ENCODE results near the gene FSIP1.

FSIP1 gene

DNA sequence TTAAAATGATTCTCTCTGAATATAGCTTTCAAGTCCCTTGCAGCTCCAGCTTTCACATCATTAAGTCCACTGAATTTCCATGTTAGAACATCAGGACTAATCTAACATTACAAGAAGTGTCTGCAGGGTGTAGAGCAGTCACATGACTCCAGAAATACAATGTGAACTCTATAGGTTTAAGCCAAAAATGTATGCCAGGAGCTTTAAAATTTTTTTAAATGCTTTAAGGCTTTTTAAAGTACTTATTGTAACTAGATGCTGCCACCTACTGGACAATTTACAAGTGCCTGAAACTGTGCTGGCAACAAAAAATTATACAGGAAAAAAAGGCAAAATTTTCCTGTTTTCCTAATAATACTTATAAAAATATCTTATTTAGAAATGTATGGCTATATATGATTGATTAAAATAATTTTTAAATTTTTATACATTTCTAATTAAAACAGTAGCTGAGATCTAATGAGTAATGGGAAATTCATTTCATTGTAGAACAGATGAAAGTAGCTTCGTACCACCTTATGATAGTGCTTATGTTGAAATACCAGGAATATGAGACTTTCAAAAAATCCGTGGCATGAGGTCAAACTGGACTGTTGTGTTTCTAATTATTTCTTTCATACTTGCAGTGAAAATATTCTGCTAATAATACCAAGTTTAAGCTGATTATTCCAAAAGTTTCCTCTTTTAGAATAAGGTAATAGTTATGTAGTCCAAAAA, 25.7 kb downstream of the FSIP1 start:
- DNase-seq (ENCODE audit: low spot score): peak; percentile 23
- peak; percentile 50 for TF ChIP-seq CTCF (IDR thresholded peaks at IDR 0.05; ENCODE audit: extremely low read depth, missing control alignments)

GRCh38 chr15:39752991-39753390, 29.6 kb downstream of the FSIP1 start:
- no peak for TF ChIP-seq CTCF (IDR thresholded peaks at IDR 0.05; ENCODE audit: extremely low read depth, missing control alignments)
- no peak for DNase-seq (ENCODE audit: low spot score)

GRCh38 chr15:39752246-39752645, 30.4 kb downstream of the FSIP1 start:
- TF ChIP-seq CTCF (IDR thresholded peaks at IDR 0.05; ENCODE audit: extremely low read depth, missing control alignments): no peak
- no peak for DNase-seq (ENCODE audit: low spot score)

DNA sequence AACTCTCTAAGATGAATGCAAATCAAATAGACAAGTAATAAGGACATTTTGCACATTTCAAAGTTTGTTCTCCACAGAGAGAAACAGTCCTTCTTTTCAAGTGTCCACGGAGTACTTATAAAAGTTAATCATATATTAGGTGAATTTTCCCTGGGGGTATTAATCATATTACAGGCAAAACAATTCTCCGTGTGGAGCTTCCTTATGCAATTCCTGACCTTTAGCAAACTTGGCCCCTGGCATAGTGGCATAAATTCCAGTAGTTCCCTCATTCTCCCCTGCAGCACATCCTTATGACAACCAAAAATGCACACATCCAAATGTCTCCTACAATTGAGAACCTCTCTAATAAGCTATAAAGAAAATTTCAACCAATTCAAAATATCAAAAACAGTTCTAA, 34.4 kb downstream of the FSIP1 start:
- DNase-seq (ENCODE audit: low spot score): no peak
- TF ChIP-seq CTCF (IDR thresholded peaks at IDR 0.05; ENCODE audit: extremely low read depth, missing control alignments): no peak

DNA sequence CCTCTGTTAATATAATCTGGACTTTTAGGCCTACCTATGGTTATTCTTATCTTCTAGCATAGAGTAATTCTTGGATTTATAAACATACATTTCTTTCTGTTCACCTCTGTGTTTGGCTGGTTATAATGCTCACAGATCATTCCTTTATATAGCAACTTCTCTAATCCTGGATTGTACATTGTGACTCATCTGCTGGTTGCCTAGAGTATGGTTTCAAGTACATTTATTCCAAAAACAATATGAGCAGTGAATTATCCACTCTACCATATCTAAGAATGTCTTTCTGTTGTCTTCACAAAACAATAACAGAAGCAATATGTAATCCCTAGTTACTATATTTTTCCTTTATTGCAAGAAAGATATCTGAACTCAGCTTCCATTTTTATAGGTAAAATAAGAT, 35.3 kb downstream of the FSIP1 start:
- no peak for DNase-seq (ENCODE audit: low spot score)
- TF ChIP-seq CTCF (IDR thresholded peaks at IDR 0.05; ENCODE audit: extremely low read depth, missing control alignments): no peak

- no peak for DNase-seq (ENCODE audit: low spot score)
- TF ChIP-seq CTCF (IDR thresholded peaks at IDR 0.05; ENCODE audit: extremely low read depth, missing control alignments): no peak
These were observed 35.8 kb downstream of the FSIP1 start for GRCh38 chr15:39746714-39747276.

DNA sequence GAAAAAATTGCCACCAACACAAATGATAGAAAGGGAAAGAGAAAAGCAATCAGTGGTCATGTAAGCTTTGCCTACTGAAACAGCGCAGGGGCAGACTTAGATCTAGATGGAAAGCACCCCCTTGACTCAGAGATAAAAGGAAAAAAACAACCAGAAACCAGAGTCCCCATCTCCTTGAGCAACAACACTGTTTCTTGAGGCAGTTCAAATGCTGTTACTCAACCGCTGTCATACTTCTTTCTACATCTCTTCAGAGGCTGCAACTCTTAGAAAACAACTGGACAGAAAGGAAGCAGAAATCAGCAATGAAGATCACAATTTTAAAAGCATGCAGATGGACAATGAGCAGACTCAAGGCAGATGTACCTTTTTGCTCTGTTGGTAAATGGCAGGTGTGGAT, 36.5 kb downstream of the FSIP1 start:
- DNase-seq (ENCODE audit: low spot score): no peak
- no peak for TF ChIP-seq CTCF (IDR thresholded peaks at IDR 0.05; ENCODE audit: extremely low read depth, missing control alignments)
